ENCODE measurements around the gene ACE2.

The ACE2 gene

GRCh38 chrX:15631637-15632036 is 30.9 kb upstream of the ACE2 start:
- no peak overlapping the region for H3K4me3 ChIP-seq (ENCODE audit: control insufficient read depth, low read depth, low read length)
- no peak for TF ChIP-seq CTCF (conservative IDR thresholded peaks at IDR 0.05; ENCODE audit: control insufficient read depth, insufficient read depth, low read depth, low read length)

GRCh38 chrX:15623054-15623453 is 22.3 kb upstream of the ACE2 start:
- no peak overlapping the region for H3K4me3 ChIP-seq (ENCODE audit: control insufficient read depth, low read depth, low read length)
- TF ChIP-seq CTCF (conservative IDR thresholded peaks at IDR 0.05; ENCODE audit: control insufficient read depth, insufficient read depth, low read depth, low read length) = no peak
- no peak for DNase-seq (ENCODE audit: low read depth)

More at GRCh38 chrX:15631637-15632036, 30.9 kb upstream of the ACE2 start:
- DNase-seq (ENCODE audit: low read depth) = no peak

- TF ChIP-seq CTCF (conservative IDR thresholded peaks at IDR 0.05; ENCODE audit: control insufficient read depth, insufficient read depth, low read depth, low read length) = no peak
- peak; percentile 35 for DNase-seq (ENCODE audit: low read depth)
- no peak overlapping the region for H3K4me3 ChIP-seq (ENCODE audit: control insufficient read depth, low read depth, low read length)
Observed at GRCh38 chrX:15619053-15619755, 18.4 kb upstream of the ACE2 start.

GRCh38 chrX:15617111-15617510 is 16.4 kb upstream of the ACE2 start:
- TF ChIP-seq CTCF (conservative IDR thresholded peaks at IDR 0.05; ENCODE audit: control insufficient read depth, insufficient read depth, low read depth, low read length) = no peak
- peak; percentile 19 for DNase-seq (ENCODE audit: low read depth)
- H3K4me3 ChIP-seq (ENCODE audit: control insufficient read depth, low read depth, low read length) = no peak overlapping the region

GRCh38 chrX:15616531-15616930 is 15.8 kb upstream of the ACE2 start:
- H3K4me3 ChIP-seq (ENCODE audit: control insufficient read depth, low read depth, low read length) = no peak overlapping the region
- peak; percentile 60 for DNase-seq (ENCODE audit: low read depth)
- no peak for TF ChIP-seq CTCF (conservative IDR thresholded peaks at IDR 0.05; ENCODE audit: control insufficient read depth, insufficient read depth, low read depth, low read length)

GRCh38 chrX:15607067-15607466 is 6.3 kb upstream of the ACE2 start:
- DNase-seq (ENCODE audit: low read depth) = no peak
- TF ChIP-seq CTCF (conservative IDR thresholded peaks at IDR 0.05; ENCODE audit: control insufficient read depth, insufficient read depth, low read depth, low read length) = no peak
- H3K4me3 ChIP-seq (ENCODE audit: control insufficient read depth, low read depth, low read length) = no peak overlapping the region
